Kidney glomerular epithelial cell (primary cell): ENCODE measurements around the gene UBE2D4.
A peak's percentile ranks its signal among the peaks of the same experiment; 100 is the strongest.
"Not testable (repeated sequence)": the region's sequence is repeated elsewhere in the genome, so short reads cannot be mapped to it uniquely, and the experiment has no call there.

Experiments used
- DNase-seq: peaks from one replicate; lab custom pipeline; 2025; lab: John Stamatoyannopoulos, UW

Gene UBE2D4

GRCh38 chr7:43968172-43969040 is 42.2 kb downstream of the UBE2D4 start:
- DNase-seq: not testable (repeated sequence)

- DNase-seq: not testable (repeated sequence)
These were observed 43.4 kb downstream of the UBE2D4 start for GRCh38 chr7:43969586-43969985.

- DNase-seq: not testable (repeated sequence)
These were observed 44.5 kb downstream of the UBE2D4 start for GRCh38 chr7:43970698-43971097.

GRCh38 chr7:43974033-43974573 is 47.9 kb downstream of the UBE2D4 start:
- not testable (repeated sequence) for DNase-seq

GRCh38 chr7:43974725-43975482 is 48.7 kb downstream of the UBE2D4 start:
- DNase-seq: not testable (repeated sequence)

GRCh38 chr7:43977525-43977924 is 51.3 kb downstream of the UBE2D4 start:
- DNase-seq: no peak

- DNase-seq: not testable (repeated sequence)
These were observed 51.9 kb downstream of the UBE2D4 start for GRCh38 chr7:43978102-43978501.

GRCh38 chr7:43982848-43983247 is 56.6 kb downstream of the UBE2D4 start:
- not testable (repeated sequence) for DNase-seq

GRCh38 chr7:43983736-43984135 is 57.5 kb downstream of the UBE2D4 start:
- not testable (repeated sequence) for DNase-seq

GRCh38 chr7:43985904-43986864 is 59.9 kb downstream of the UBE2D4 start:
- DNase-seq: peak; percentile 23

GRCh38 chr7:43987476-43987875 is 61.2 kb downstream of the UBE2D4 start:
- not testable (repeated sequence) for DNase-seq

- not testable (repeated sequence) for DNase-seq
These were observed 63.9 kb downstream of the UBE2D4 start for GRCh38 chr7:43990011-43990585.

- DNase-seq: not testable (repeated sequence)
These were observed 64.6 kb downstream of the UBE2D4 start for GRCh38 chr7:43990829-43991228.

GRCh38 chr7:43992896-43993295 is 66.7 kb downstream of the UBE2D4 start:
- DNase-seq: peak; percentile 63

GRCh38 chr7:43994681-43995080 is 68.4 kb downstream of the UBE2D4 start:
- DNase-seq: not testable (repeated sequence)

- not testable (repeated sequence) for DNase-seq
These were observed 71.3 kb downstream of the UBE2D4 start, which contains the start of gene SPDYE1 for GRCh38 chr7:43997532-43997931. TSS of gene SPDYE1 (plus strand) at chr7:43997897. CDS start at chr7:43999950, 2,053 bp downstream.
